Glutamatergic neuron (in vitro differentiated cells): ENCODE measurements around the gene FERMT3. TPM values are rescaled to one million over a fixed set of nuclear protein-coding genes. Genes with fewer than 3 reads are reported as not detected.

Source experiments
- DNase-seq: peaks from one replicate; pipeline ENCODE4 v3.0.0; 2022
- H3K27ac Mint-ChIP-seq: one replicate; pipeline ENCODE4 v1.8.0; 2020; ENCODE audit warnings: mild to moderate bottlenecking, mixed read lengths, inconsistent platforms; ENCODE audit not compliant: unreplicated experiment
- H3K27me3 Mint-ChIP-seq: one replicate; pipeline ENCODE4 v1.8.0; 2020; ENCODE audit warnings: mild to moderate bottlenecking, moderate library complexity, mixed read lengths, inconsistent platforms; ENCODE audit not compliant: unreplicated experiment
- H3K36me3 Mint-ChIP-seq: one replicate; pipeline ENCODE4 v1.8.0; 2020; ENCODE audit warnings: mild to moderate bottlenecking, mixed read lengths, inconsistent platforms; ENCODE audit not compliant: unreplicated experiment
- H3K4me1 Mint-ChIP-seq: one replicate; pipeline ENCODE4 v1.8.0; 2020; ENCODE audit warnings: mild to moderate bottlenecking, low read depth, mixed read lengths, inconsistent platforms; ENCODE audit not compliant: unreplicated experiment
- H3K4me3 Mint-ChIP-seq: one replicate; pipeline ENCODE4 v1.8.0; 2020; ENCODE audit warnings: mild to moderate bottlenecking, mixed read lengths, inconsistent platforms; ENCODE audit not compliant: unreplicated experiment
- H3K9me3 Mint-ChIP-seq: one replicate; pipeline ENCODE4 v1.8.0; 2020; ENCODE audit warnings: mild to moderate bottlenecking, moderate library complexity, mixed read lengths, inconsistent platforms; ENCODE audit not compliant: unreplicated experiment
- CTCF ChIP-seq: fragments of 200-600 bp; sonication (generic); IDR thresholded peaks from one replicate; pipeline ENCODE4 v1.5.0; 2021; ENCODE audit not compliant: partially characterized antibody, unreplicated experiment
- total RNA-seq: library from RNA; stranded (reverse); fragmentation: NEBNext Ultra II Directional; extraction: Animal tissue kit (Norgen Biotek cat#: 25700); gene quantifications from one replicate; pipeline ENCODE4 v1.2.1, GENCODE V29; 2021; ENCODE audit not compliant: unreplicated experiment

The FERMT3 gene
- total RNA-seq, 1 donor from 2014 or later, result 2.0 TPM

- peaks cover 4% of the 10 kb centered on the region for H3K9me3 Mint-ChIP-seq
- DNase-seq, result no peak
- no peak for TF ChIP-seq CTCF
- no peak overlapping the region for H3K27ac Mint-ChIP-seq
- H3K4me3 Mint-ChIP-seq, result peak overlapping the region; percentile 88
- no peaks in the 10 kb centered on the region for H3K4me1 Mint-ChIP-seq
- no peaks in the 10 kb centered on the region for H3K36me3 Mint-ChIP-seq
- peaks cover 19% of the 10 kb centered on the region for H3K27me3 Mint-ChIP-seq
These were observed 25.9 kb downstream of the FERMT3 start for GRCh38 chr11:64232182-64232966.

- no peak overlapping the region for H3K27ac Mint-ChIP-seq
- TF ChIP-seq CTCF, result no peak
These were observed 26.4 kb downstream of the FERMT3 start for GRCh38 chr11:64232967-64233315.

GRCh38 chr11:64233913-64234586 is 27.5 kb downstream of the FERMT3 start, which contains the start of gene VEGFB:
TSS of gene VEGFB (plus strand) at chr11:64234584. CDS start at chr11:64234834, 250 bp downstream.
- Mint-ChIP-seq H3K4me1 (no peaks in the 10 kb centered on the region), H3K27me3 (peaks cover 17% of the 10 kb centered on the region), H3K4me3 (peak within 1 kb of the TSS; percentile 76), H3K9me3 (peaks cover 4% of the 10 kb centered on the region), H3K36me3 (no peaks in the 10 kb centered on the region), H3K27ac (peak within 1 kb of the TSS; percentile 33)
- no peak for TF ChIP-seq CTCF
- DNase-seq, result no peak

More at GRCh38 chr11:64232967-64233315, 26.4 kb downstream of the FERMT3 start:
- no peaks in the 10 kb centered on the region for H3K36me3 Mint-ChIP-seq
- no peak for DNase-seq
- H3K4me3 Mint-ChIP-seq, result no peak overlapping the region
- peaks cover 19% of the 10 kb centered on the region for H3K27me3 Mint-ChIP-seq
- no peaks in the 10 kb centered on the region for H3K4me1 Mint-ChIP-seq
- peaks cover 4% of the 10 kb centered on the region for H3K9me3 Mint-ChIP-seq

- Mint-ChIP-seq H3K9me3 (peaks cover 4% of the 10 kb centered on the region), H3K27me3 (peaks cover 17% of the 10 kb centered on the region), H3K4me1 (no peaks in the 10 kb centered on the region), H3K27ac (no peak overlapping the region), H3K4me3 (peak overlapping the region; percentile 76), H3K36me3 (no peaks in the 10 kb centered on the region)
- no peak for DNase-seq
- no peak for TF ChIP-seq CTCF
These were observed 28.3 kb downstream of the FERMT3 start for GRCh38 chr11:64234647-64235379.
